HCT116 (cell line): ENCODE measurements around the gene LPAR3. TPM values are rescaled to one million over a fixed set of nuclear protein-coding genes. Genes with fewer than 3 reads are reported as not detected.

ENCODE experiments used
- ATAC-seq: fragments of 200-7000 bp; cut with Tn5 transposase; 2 replicates; pipeline ENCODE4 v1.9.1; 2020; ENCODE audit warnings: mild to moderate bottlenecking, moderate library complexity
- BruUV-seq: library from RNA; stranded (reverse); fragments of 400-500 nt; replicated peaks from 2 replicates; lab custom pipeline; 2021; lab: Mats Ljungman, UMichigan
- CTCF ChIA-PET: fragments of 300-600 bp; sonication (Branson Sonifier 250); formaldehyde crosslinking; loops from one replicate; lab custom pipeline; 2021; ENCODE audit warnings: antibody characterized with exemption; lab: Charles Lee
- POLR2A ChIA-PET: fragments of 300-600, 350-600 bp; sonication (Branson Sonifier 250); formaldehyde crosslinking; loops from one replicate; lab custom pipeline; 2021; ENCODE audit warnings: antibody characterized with exemption; lab: Charles Lee
- RAD21 ChIA-PET, 2 experiments: fragments of 300-600 bp; sonication (Branson Sonifier 250); formaldehyde crosslinking; loops; one replicate each; lab custom pipeline; 2023; ENCODE audit warnings: low total read pairs in 2 of 2; ENCODE audit not compliant: uncharacterized antibody in 2 of 2, unreplicated experiment in 2 of 2, low non-redundant PET in 1 of 2; lab: Charles Lee
- DNase-seq: peaks from one replicate; pipeline ENCODE4 v3.0.0-alpha.2; 2010; ENCODE audit warnings: low read depth, low spot score
- H2AFZ ChIP-seq: fragments of 200-600 bp; shearing (Covaris generic), sonication (generic); 2 replicates; pipeline ENCODE4 v1.6.1; 2017; ENCODE audit warnings: low read depth, mixed run types, mixed read lengths, antibody characterized with exemption, low read length; ENCODE audit not compliant: poor library complexity, severe bottlenecking
- H3K27ac ChIP-seq: 2 replicates; pipeline ENCODE4 v1.5.1; 2012; ENCODE audit warnings: low read depth, low read length
- H3K27me3 ChIP-seq: fragments of 200-600 bp; sonication (generic); 2 replicates; pipeline ENCODE4 v1.6.1; 2016; ENCODE audit warnings: mixed run types, low read length, mixed read lengths; ENCODE audit not compliant: insufficient read depth
- H3K36me3 ChIP-seq, 2 experiments: fragments of 200-500 bp in 1 of 2; fragments of 200-600 bp in 1 of 2; sonication (Bioruptor generic) in 1 of 2; sonication (generic) in 1 of 2; 2 replicates each; pipeline versions ENCODE4 v1.5.1 to v1.6.1; 2014 to 2016; ENCODE audit warnings: low read length in 2 of 2, inconsistent platforms in 1 of 2, mixed read lengths in 1 of 2, mixed run types in 1 of 2; ENCODE audit not compliant: insufficient read depth in 2 of 2, control insufficient read depth in 1 of 2
- H3K4me1 ChIP-seq, 2 experiments: fragments of 200-600 bp in 1 of 2; sonication (generic) in 1 of 2; 2 replicates each; pipeline versions ENCODE4 v1.5.1 to v1.6.1; 2012 to 2017; ENCODE audit warnings: low read length in 2 of 2, inconsistent platforms in 1 of 2, mild to moderate bottlenecking in 1 of 2, mixed read lengths in 1 of 2, mixed run types in 1 of 2, moderate library complexity in 1 of 2; ENCODE audit not compliant: insufficient read depth in 2 of 2, control insufficient read depth in 1 of 2
- H3K4me2 ChIP-seq: fragments of 200-600 bp; sonication (generic); 2 replicates; pipeline ENCODE4 v1.6.1; 2017; ENCODE audit warnings: mixed run types, low read length, mixed read lengths
- H3K4me3 ChIP-seq, 2 experiments: fragments of 200-600 bp in 1 of 2; sonication (generic) in 1 of 2; replicated peaks in 1 of 2; 2 replicates each; pipeline ENCODE4 v1.5.1; 2011 to 2016; ENCODE audit warnings: low read length in 2 of 2, control low read depth in 1 of 2, low read depth in 1 of 2, mild to moderate bottlenecking in 1 of 2, mixed read lengths in 1 of 2, mixed run types in 1 of 2
- H3K79me2 ChIP-seq: fragments of 200-600 bp; sonication (generic); 2 replicates; pipeline ENCODE4 v1.6.1; 2017; ENCODE audit warnings: mild to moderate bottlenecking, mixed run types, low read length, moderate library complexity, mixed read lengths; ENCODE audit not compliant: insufficient read depth
- H3K9ac ChIP-seq: fragments of 200-600 bp; sonication (generic); 2 replicates; pipeline ENCODE4 v1.6.1; 2016; ENCODE audit warnings: low read length, mixed read lengths
- H3K9me2 ChIP-seq: fragments of 200-600 bp; sonication (generic), shearing (Covaris generic); 2 replicates; pipeline ENCODE4 v1.6.1; 2017; ENCODE audit warnings: mixed run types, mild to moderate bottlenecking, moderate library complexity; ENCODE audit not compliant: insufficient read depth
- H3K9me3 ChIP-seq, 2 experiments: fragments of 200-500 bp in 1 of 2; fragments of 200-600 bp in 1 of 2; sonication (Bioruptor generic) in 1 of 2; sonication (generic) in 1 of 2; 2 replicates each; pipeline ENCODE4 v1.6.1; 2014 to 2017; ENCODE audit warnings: low read length in 2 of 2, mixed read lengths in 2 of 2, inconsistent platforms in 1 of 2, low read depth in 1 of 2, mild to moderate bottlenecking in 1 of 2, mixed run types in 1 of 2, moderate library complexity in 1 of 2; ENCODE audit not compliant: control insufficient read depth in 1 of 2, insufficient read depth in 1 of 2
- H4K20me1 ChIP-seq: fragments of 200-600 bp; sonication (generic), shearing (Covaris generic); 2 replicates; pipeline ENCODE4 v1.6.1; 2017; ENCODE audit warnings: mixed run types, mild to moderate bottlenecking, moderate library complexity; ENCODE audit not compliant: insufficient read depth
- ATF3 ChIP-seq: IDR thresholded peaks from 2 replicates; pipeline ENCODE4 v1.6.1; 2012
- EGR1 ChIP-seq: IDR thresholded peaks from 2 replicates; pipeline ENCODE4 v1.6.1; 2012; ENCODE audit warnings: low read depth
- ELF1 ChIP-seq: IDR thresholded peaks from 2 replicates; pipeline ENCODE4 v1.6.1; 2012; ENCODE audit warnings: low read depth, borderline replicate concordance
- FOSL1 ChIP-seq: IDR thresholded peaks from 2 replicates; pipeline ENCODE4 v1.6.1; 2012; ENCODE audit warnings: low read depth
- RAD21 ChIP-seq: IDR thresholded peaks from 2 replicates; pipeline ENCODE4 v1.6.1; 2012; ENCODE audit warnings: low read depth, mild to moderate bottlenecking
- SRF ChIP-seq: IDR thresholded peaks from 2 replicates; pipeline ENCODE4 v1.6.1; 2012; ENCODE audit warnings: low read depth
- ZBTB33 ChIP-seq: IDR thresholded peaks from 2 replicates; pipeline ENCODE4 v1.6.1; 2011; ENCODE audit warnings: mild to moderate bottlenecking, low read length, moderate library complexity; ENCODE audit not compliant: insufficient replicate concordance; ENCODE audit errors: extremely low read depth
- ZNF274 ChIP-seq: fragments of 200-500 bp; sonication (Bioruptor generic); IDR thresholded peaks from 2 replicates; pipeline ENCODE4 v1.6.1; 2014; ENCODE audit warnings: mild to moderate bottlenecking, low read depth, low read length, inconsistent platforms
- intact Hi-C: fragments of 100-400 bp; cut with micrococcal nuclease; formaldehyde crosslinking; loops from 2 replicates; pipeline ENCODE4 v1.10.0; 2022
- total RNA-seq: library from RNA; stranded (reverse); gene quantifications from one replicate; pipeline ENCODE4 v1.2.1, GENCODE V29; 2021; ENCODE audit not compliant: unreplicated experiment

The LPAR3 gene
- total RNA-seq, 1 experiment from 2014 or later: 27.2 TPM

GRCh38 chr1:84825161-84825560 lies 67.8 kb downstream of the LPAR3 start:
- no peak overlapping the region for H3K9ac ChIP-seq
- BruUV-seq: no TSS peak
- ChIA-PET POLR2A (no interaction called here), RAD21 (no interaction called here), CTCF (no interaction called here)
- H4K20me1 ChIP-seq: no peaks in the 10 kb centered on the region; the same call in 1 of the 2 replicates
- no peak for ATAC-seq
- no peak overlapping the region for H2AFZ ChIP-seq
- H3K9me3 ChIP-seq: no peaks in the 10 kb centered on the region
- H3K36me3 ChIP-seq: no peaks in the 10 kb centered on the region
- DNase-seq: no peak
- H3K9me2 ChIP-seq: no peaks in the 10 kb centered on the region
- H3K27ac ChIP-seq: no peak overlapping the region
- no peaks in the 10 kb centered on the region for H3K27me3 ChIP-seq
- no peak overlapping the region for H3K4me3 ChIP-seq
- no peak overlapping the region for H3K4me2 ChIP-seq
- no peaks in the 10 kb centered on the region for H3K4me1 ChIP-seq
- intact Hi-C loops: no loop called here
- no peak for TF ChIP-seq SRF
- TF ChIP-seq, all 23 proteins: peak for 0
- H3K79me2 ChIP-seq: peaks cover 15% of the 10 kb centered on the region; the same call in 1 of the 2 replicates

- Histone ChIP-seq H2AFZ (no peak overlapping the region), H4K20me1 (no peaks in the 10 kb centered on the region; the same call in 1 of the 2 replicates), H3K27me3 (no peaks in the 10 kb centered on the region), H3K9me2 (no peaks in the 10 kb centered on the region), H3K9me3 (no peaks in the 10 kb centered on the region), H3K4me1 (no peaks in the 10 kb centered on the region), H3K36me3 (no peaks in the 10 kb centered on the region), H3K9ac (no peak overlapping the region), H3K4me3 (no peak overlapping the region), H3K79me2 (peaks cover 15% of the 10 kb centered on the region; the same call in 1 of the 2 replicates), H3K27ac (no peak overlapping the region), H3K4me2 (no peak overlapping the region)
- POLR2A ChIA-PET: no interaction called here
- RAD21 ChIA-PET: no interaction called here
- DNase-seq (no peak), ATAC-seq (no peak)
- intact Hi-C loops: no loop called here
- no TSS peak for BruUV-seq
- CTCF ChIA-PET: no interaction called here
- TF ChIP-seq FOSL1 (no peak), ZBTB33 (no peak), EGR1 (no peak), SRF (no peak), RAD21 (no peak), ATF3 (no peak), ELF1 (no peak), ZNF274 (no peak)
Observed at GRCh38 chr1:84823991-84824390, 69.0 kb downstream of the LPAR3 start.
